Cardiac fibroblast (primary cell): ENCODE results near the gene C3orf20.

ENCODE experiments used
- DNase-seq, 2 donors: peaks; one replicate each; pipeline versions ENCODE4 v3.0.0 to v3.0.0-alpha.2; 2010; ENCODE audit warnings: low read depth in 2 of 2
- H3K4me3 ChIP-seq, 2 donors: replicated peaks in 1 of 2; 1 replicate in 1 of 2; 2 replicates in 1 of 2; pipeline ENCODE4 v1.5.1; 2011; ENCODE audit warnings: low read depth in 2 of 2, low read length in 2 of 2, mild to moderate bottlenecking in 2 of 2, moderate library complexity in 1 of 2
- CTCF ChIP-seq: IDR thresholded peaks from one replicate; pipeline ENCODE4 v1.5.1; 2011; ENCODE audit warnings: low read depth, mild to moderate bottlenecking, low read length, inconsistent platforms

Gene C3orf20

GRCh38 chr3:14810801-14811661 is 136.1 kb downstream of the C3orf20 start:
- DNase-seq = no peak
- no peak for TF ChIP-seq CTCF
- H3K4me3 ChIP-seq = peak overlapping the region in 1 of 2 donors; percentile 41

DNA sequence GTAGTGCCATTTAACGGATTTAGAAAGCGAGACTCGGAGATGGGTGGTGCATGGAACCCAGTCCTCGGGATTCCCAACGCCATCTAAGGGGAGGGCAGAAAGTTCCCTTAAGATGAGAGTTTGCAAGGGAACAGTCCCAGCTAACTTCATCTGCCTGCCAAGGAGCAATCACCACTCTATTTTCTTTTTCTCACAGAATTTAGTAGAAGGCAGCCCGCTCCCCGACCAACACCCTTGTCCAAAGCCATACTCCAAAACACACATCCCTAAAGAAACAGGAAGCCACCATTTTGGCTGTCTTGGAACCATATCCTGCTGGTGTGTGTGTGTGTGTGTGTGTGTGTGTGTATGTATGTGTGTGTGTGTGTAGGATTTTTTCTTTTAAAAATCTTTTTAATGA is 136.7 kb downstream of the C3orf20 start:
- H3K4me3 ChIP-seq = peak overlapping the region in 1 of 2 donors; percentile 41
- peak in 1 of 2 donors; percentile 26 for DNase-seq
- TF ChIP-seq CTCF = no peak

GRCh38 chr3:14812196-14812790 is 137.4 kb downstream of the C3orf20 start:
- DNase-seq = no peak
- no peak overlapping the region for H3K4me3 ChIP-seq
- TF ChIP-seq CTCF = no peak

- no peak for DNase-seq
- no peak for TF ChIP-seq CTCF
These were observed 139.5 kb downstream of the C3orf20 start for GRCh38 chr3:14814411-14814871.

GRCh38 chr3:14816359-14816758 is 141.4 kb downstream of the C3orf20 start:
- no peak overlapping the region for H3K4me3 ChIP-seq
- TF ChIP-seq CTCF = no peak
- no peak for DNase-seq

More at GRCh38 chr3:14814411-14814871, 139.5 kb downstream of the C3orf20 start:
- H3K4me3 ChIP-seq = no peak overlapping the region

DNA sequence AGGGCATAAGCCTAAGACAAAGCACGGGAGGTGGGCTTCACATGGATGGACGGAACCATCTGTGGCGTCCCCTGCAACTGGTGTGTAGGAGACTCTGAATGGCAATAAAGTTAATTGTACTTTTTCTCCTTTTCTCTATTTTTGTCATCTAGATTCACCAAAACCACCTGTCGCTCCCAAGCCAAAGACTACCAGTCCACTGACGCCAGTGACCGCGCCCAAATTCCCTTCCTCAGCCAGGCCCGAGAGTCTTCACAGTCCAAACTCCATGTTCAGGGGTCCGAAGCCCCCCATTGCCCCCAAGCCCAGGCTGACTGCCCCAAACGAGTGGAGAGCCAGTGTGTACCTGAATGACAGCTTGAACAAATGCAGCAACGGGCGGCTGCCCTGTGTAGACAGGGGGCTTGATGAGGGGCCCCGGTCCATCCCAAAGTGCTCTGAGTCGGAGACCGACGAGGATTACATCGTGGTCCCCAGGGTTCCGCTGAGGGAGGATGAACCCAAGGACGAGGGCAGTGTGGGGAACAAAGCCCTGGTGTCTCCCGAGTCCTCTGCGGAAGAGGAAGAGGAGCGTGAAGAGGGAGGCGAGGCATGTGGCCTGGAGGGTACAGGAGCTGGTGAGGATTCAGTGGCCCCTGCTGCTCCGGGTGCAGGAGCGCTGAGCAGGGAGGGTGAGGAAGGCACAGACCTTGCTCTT is 144.0 kb downstream of the C3orf20 start, which contains the start of gene FGD5:
Gene FGD5, plus strand, starts transcription at position 159 of the 697 bp plus-strand sequence. Its CDS starts 110 bp downstream, at position 269.
- TF ChIP-seq CTCF = no peak
- no peak within 1 kb of the TSS for H3K4me3 ChIP-seq
- no peak for DNase-seq
